Activated T-cell treated with anti-CD3 and anti-CD28 coated beads, Interleukin-2, amount 50 U/mL, for 72 hours (primary cell): Measurements from ENCODE around the gene ABHD16B. TPM values are rescaled to one million over a fixed set of nuclear protein-coding genes. Genes with fewer than 3 reads are reported as not detected.

Experiments used
- ATAC-seq, 2 donors: fragments of 150-1000 bp; cut with Tn5 transposase; replicated peaks in 1 of 2; 2 replicates each; pipeline ENCODE4 v1.10.0; 2021; ENCODE audit warnings: moderate library complexity in 2 of 2, mild to moderate bottlenecking in 1 of 2
- DNase-seq, 2 donors: peaks; one replicate each; pipeline ENCODE4 v3.0.0; 2021 to 2022; ENCODE audit warnings: mixed read lengths in 1 of 2
- H3K27ac Mint-ChIP-seq: one replicate; pipeline ENCODE4 v1.8.0; 2022; ENCODE audit warnings: mild to moderate bottlenecking, moderate library complexity, mixed read lengths
- H3K27me3 Mint-ChIP-seq: one replicate; pipeline ENCODE4 v1.8.0; 2022; ENCODE audit warnings: low read depth, mixed read lengths
- H3K36me3 Mint-ChIP-seq, 2 donors: one replicate each; pipeline ENCODE4 v1.8.0; 2022; ENCODE audit warnings: mixed read lengths in 2 of 2, mild to moderate bottlenecking in 1 of 2; ENCODE audit not compliant: insufficient read depth in 2 of 2
- H3K4me1 Mint-ChIP-seq: one replicate; pipeline ENCODE4 v1.8.0; 2022; ENCODE audit warnings: low read depth, mixed read lengths
- H3K4me3 Mint-ChIP-seq, 2 donors: one replicate each; pipeline ENCODE4 v1.8.0; 2022; ENCODE audit warnings: mild to moderate bottlenecking in 2 of 2, mixed read lengths in 2 of 2, moderate library complexity in 2 of 2
- H3K9me3 Mint-ChIP-seq, 2 donors: one replicate each; pipeline ENCODE4 v1.8.0; 2022; ENCODE audit warnings: mixed read lengths in 2 of 2
- total RNA-seq, 2 donors: library from RNA; stranded (reverse); gene quantifications; one replicate each; pipeline ENCODE4 v1.2.3, GENCODE V29; 2022

Gene ABHD16B
- total RNA-seq, 2 donors from 2014 or later: 0.22 TPM; not detected in 1

GRCh38 chr20:63911176-63911575 lies 49.9 kb downstream of the ABHD16B start:
- H3K4me3 Mint-ChIP-seq: no peak overlapping the region
- peaks cover 33% of the 10 kb centered on the region for H3K4me1 Mint-ChIP-seq
- H3K27ac Mint-ChIP-seq: peak overlapping the region; percentile 17
- no peaks in the 10 kb centered on the region for H3K9me3 Mint-ChIP-seq
- no peak for ATAC-seq
- no peak for DNase-seq
- H3K27me3 Mint-ChIP-seq: no peaks in the 10 kb centered on the region
- H3K36me3 Mint-ChIP-seq: peaks cover 0 to 6% of the 10 kb centered on the region in 2 donors

Other genes with a start within 250 kb of the ABHD16B start
- gene GMEB2, start 234.4 kb upstream of the ABHD16B start, total RNA-seq: 10 to 100 TPM; 17.5 to 22.8 TPM
- gene STMN3, start 208.1 kb upstream of the ABHD16B start, total RNA-seq: 10 to 100 TPM; 14.4 to 21.8 TPM
- 10 to 100 TPM; 26.8 to 34.6 TPM for gene RTEL1, start 203.2 kb upstream of the ABHD16B start, total RNA-seq
- 1 to 10 TPM; 1.0 to 1.2 TPM for gene TNFRSF6B, start 164.8 kb upstream of the ABHD16B start, total RNA-seq
- 10 to 100 TPM; 55.1 to 70.9 TPM for gene ARFRP1, start 153.5 kb upstream of the ABHD16B start, total RNA-seq
- 10 to 100 TPM; 24.3 to 28.0 TPM for gene ZGPAT, start 153.5 kb upstream of the ABHD16B start, total RNA-seq
- 10 to 100 TPM; 13.4 to 21.1 TPM for gene LIME1, start 124.8 kb upstream of the ABHD16B start, total RNA-seq
- 10 to 100 TPM; 43.5 to 47.0 TPM for gene SLC2A4RG, start 121.7 kb upstream of the ABHD16B start, total RNA-seq
- 1 to 10 TPM; 2.7 to 8.2 TPM for gene ZBTB46, start 30.2 kb upstream of the ABHD16B start, total RNA-seq
- 10 to 100 TPM; 71.5 to 76.8 TPM for gene TPD52L2, start 3.8 kb downstream of the ABHD16B start, total RNA-seq
- gene DNAJC5, start 33.6 kb downstream of the ABHD16B start, total RNA-seq: 10 to 100 TPM; 37.6 to 40.5 TPM
- 10 to 100 TPM; 27.9 to 33.1 TPM for gene UCKL1, start 94.9 kb downstream of the ABHD16B start, total RNA-seq
- gene ZNF512B, start 108.4 kb downstream of the ABHD16B start, total RNA-seq: 10 to 100 TPM; 20.0 to 20.6 TPM
- 10 to 100 TPM; 54.6 to 77.0 TPM for gene SAMD10, start 118.1 kb downstream of the ABHD16B start, total RNA-seq
- gene PRPF6, start 119.6 kb downstream of the ABHD16B start, total RNA-seq: 10 to 100 TPM; 77.5 to 95.7 TPM
- gene C20orf204, start 174.7 kb downstream of the ABHD16B start, total RNA-seq: 10 to 100 TPM; 28.6 to 35.6 TPM
- gene SOX18, start 188.1 kb downstream of the ABHD16B start, total RNA-seq: under 1 TPM; 0.46 to 0.72 TPM
- 10 to 100 TPM; 55.5 to 61.6 TPM for gene TCEA2, start 201.7 kb downstream of the ABHD16B start, total RNA-seq
- 10 to 100 TPM; 38.1 to 40.0 TPM for gene RGS19, start 218.0 kb downstream of the ABHD16B start, total RNA-seq
- 1 to 10 TPM; 1.3 to 1.7 TPM for gene OPRL1, start 218.6 kb downstream of the ABHD16B start, total RNA-seq
- under 1 TPM in 1 of 2 donors, not detected in 1; 0.29 TPM for gene LKAAEAR1, start 222.9 kb downstream of the ABHD16B start, total RNA-seq
- not detected for gene NPBWR2, start 246.1 kb downstream of the ABHD16B start, total RNA-seq